ENCODE results near the gene RPL22L1.

The RPL22L1 gene

GRCh38 chr3:170869645-170870593 lies at the start of gene RPL22L1:
TSS of gene RPL22L1 (minus strand) at chr3:170870195. CDS start at chr3:170870167, 28 bp downstream.
- ATAC-seq, result peak; percentile 97
- no peak for TF ChIP-seq BACH2 (CRISPR knock-in tag; IDR thresholded peaks at IDR 0.05; ENCODE audit: borderline replicate concordance)
- TF ChIP-seq GLIS3 (CRISPR knock-in tag; IDR thresholded peaks at IDR 0.05), result no peak
- no peak for TF ChIP-seq TOX (CRISPR knock-in tag; IDR thresholded peaks at IDR 0.05; ENCODE audit: borderline replicate concordance)
- TF ChIP-seq ZNF565 (CRISPR knock-in tag; conservative IDR thresholded peaks at IDR 0.05; ENCODE audit: low read depth), result no peak
- no peak for TF ChIP-seq OSR1 (CRISPR knock-in tag; IDR thresholded peaks at IDR 0.05)
- no peak for TF ChIP-seq ZFP3 (CRISPR knock-in tag; IDR thresholded peaks at IDR 0.05)
- TF ChIP-seq PPARA (CRISPR knock-in tag; IDR thresholded peaks at IDR 0.05; ENCODE audit: borderline replicate concordance), result no peak
- no peak for TF ChIP-seq ZNF8 (CRISPR knock-in tag; IDR thresholded peaks at IDR 0.05)
- no peak for TF ChIP-seq ARNTL (CRISPR knock-in tag; IDR thresholded peaks at IDR 0.05; ENCODE audit: borderline replicate concordance, low read depth)
- 0 out of 2 replicates have a peak, but pooled peaks have one; percentile 22 for TF ChIP-seq CREB5 (CRISPR knock-in tag; IDR thresholded peaks at IDR 0.05; ENCODE audit: low read depth)
- TF ChIP-seq CSRNP3 (CRISPR knock-in tag; IDR thresholded peaks at IDR 0.05), result 0 out of 2 replicates have a peak, but pooled peaks have one; percentile 51
- no peak for TF ChIP-seq PATZ1 (CRISPR knock-in tag; IDR thresholded peaks at IDR 0.05; ENCODE audit: borderline replicate concordance)
- TF ChIP-seq ESRRG (CRISPR knock-in tag; IDR thresholded peaks at IDR 0.05), result no peak
- peak; percentile 61 for TF ChIP-seq TSHZ2 (CRISPR knock-in tag; IDR thresholded peaks at IDR 0.05)

GRCh38 chr3:170918715-170919114 lies 48.7 kb upstream of the RPL22L1 start:
- no peak for TF ChIP-seq RARB (CRISPR knock-in tag; IDR thresholded peaks at IDR 0.05)

GRCh38 chr3:170914690-170915089 lies 44.7 kb upstream of the RPL22L1 start:
- no peak for TF ChIP-seq TSHZ2 (CRISPR knock-in tag; IDR thresholded peaks at IDR 0.05)
- no peak for TF ChIP-seq RARB (CRISPR knock-in tag; IDR thresholded peaks at IDR 0.05)
- no peak for TF ChIP-seq POU6F1 (CRISPR knock-in tag; IDR thresholded peaks at IDR 0.05; ENCODE audit: borderline replicate concordance, low read depth)
- ATAC-seq, result no peak

More at GRCh38 chr3:170918715-170919114, 48.7 kb upstream of the RPL22L1 start:
- no peak for ATAC-seq
